Right renal pelvis (tissue), 4 donors: ENCODE measurements around the gene ERP44. TPM values are rescaled to one million over a fixed set of nuclear protein-coding genes. Genes with fewer than 3 reads are reported as not detected.
A peak's percentile ranks its signal among the peaks of the same experiment; 100 is the strongest.
"Not testable (repeated sequence)": the region's sequence is repeated elsewhere in the genome, so short reads cannot be mapped to it uniquely, and the experiment has no call there.

Experiments used
- DNase-seq, 4 donors: peaks; one replicate each; pipeline ENCODE4 v3.0.0-alpha.2; 2013; ENCODE audit warnings: low read depth in 4 of 4, low spot score in 3 of 4, missing footprints in 1 of 4
- polyA plus RNA-seq, 4 donors: library from polyadenylated mRNA; unstranded; fragments of 120-200 nt; gene quantifications; one replicate each; pipeline ENCODE4 v1.2.1, GENCODE V29; 2013; ENCODE audit not compliant: insufficient read length in 4 of 4

The ERP44 gene
- polyA plus RNA-seq, 4 donors: 35.7 to 44.2 (median 41.1) TPM

DNA sequence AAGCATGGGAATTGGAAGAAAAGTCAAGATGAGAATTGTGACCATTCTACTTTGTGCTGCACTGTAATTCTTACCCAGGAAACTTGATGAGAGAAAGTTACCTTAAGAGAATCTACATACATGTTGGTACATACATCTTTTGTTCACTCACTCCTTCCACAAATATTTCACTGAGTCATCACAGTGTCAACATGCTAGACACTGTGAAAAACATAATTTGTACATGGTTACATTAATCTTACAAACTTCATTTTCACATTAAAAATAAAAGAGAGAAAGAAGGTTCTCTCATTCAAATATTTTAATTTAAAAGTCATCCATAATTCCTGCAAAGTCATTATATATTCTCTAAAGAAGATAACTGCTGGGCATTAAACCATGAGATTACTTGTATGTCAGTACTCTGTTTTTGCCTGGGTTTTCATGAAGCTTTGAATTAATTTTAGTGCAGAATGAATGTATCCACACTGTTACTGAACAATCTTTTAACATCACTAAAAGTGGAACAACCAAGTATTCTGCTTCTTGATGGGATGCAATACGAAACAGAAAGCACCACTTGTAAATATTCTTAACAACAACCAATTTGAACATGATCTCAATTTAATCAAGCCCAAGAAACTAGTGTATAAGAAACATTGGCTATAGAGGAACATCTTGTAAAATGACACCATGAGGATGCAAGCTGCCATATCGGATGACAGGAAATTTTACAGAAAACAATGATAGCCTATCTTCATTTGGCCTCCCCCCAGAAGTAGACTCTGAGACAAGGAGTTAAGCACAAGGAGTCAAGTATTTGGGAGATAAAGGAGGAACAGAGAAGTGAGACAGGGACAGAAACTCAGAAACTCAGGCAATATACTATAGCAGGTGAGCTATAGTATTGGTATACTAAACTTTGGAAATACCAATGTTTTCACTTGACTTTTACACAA is 28.4 kb downstream of the ERP44 start:
- no peak for DNase-seq

DNA sequence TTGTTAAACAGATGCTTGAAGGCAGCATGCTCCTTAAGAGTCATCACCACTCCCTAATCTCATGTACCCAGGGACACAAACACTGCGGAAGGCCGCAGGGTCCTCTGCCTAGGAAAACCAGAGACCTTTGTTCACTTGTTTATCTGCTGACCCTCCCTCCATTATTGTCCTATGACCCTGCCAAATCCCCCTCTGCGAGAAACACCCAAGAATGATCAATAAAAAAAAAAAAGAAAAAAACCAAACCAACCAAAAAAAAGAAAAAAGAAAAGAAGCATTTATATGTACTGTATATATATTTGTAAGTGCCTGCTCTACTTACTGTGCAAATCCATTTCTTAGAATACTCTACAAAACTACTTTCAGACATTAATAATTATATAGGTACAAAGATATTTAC is 29.7 kb downstream of the ERP44 start:
- DNase-seq: not testable (repeated sequence)

DNA sequence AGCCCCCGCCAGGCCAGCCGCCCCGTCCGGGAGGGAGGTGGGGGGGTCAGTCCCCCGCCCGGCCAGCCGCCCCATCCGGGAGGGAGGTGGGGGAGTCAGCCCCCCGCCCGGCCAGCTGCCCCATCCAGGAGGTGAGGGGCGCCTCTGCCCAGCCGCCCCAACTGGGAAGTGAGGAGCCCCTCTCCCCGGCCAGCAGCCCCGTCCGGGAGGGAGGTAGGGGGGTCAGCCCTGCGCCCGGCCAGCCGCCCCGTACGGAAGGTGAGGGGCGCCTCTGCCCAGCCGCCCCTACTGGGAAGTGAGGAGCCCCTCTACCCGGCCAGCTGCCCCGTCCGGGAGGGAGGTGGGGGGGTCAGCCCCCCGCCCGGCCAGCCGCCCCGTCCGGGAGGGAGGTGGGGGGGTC is 30.8 kb downstream of the ERP44 start:
- DNase-seq: not testable (repeated sequence)

DNA sequence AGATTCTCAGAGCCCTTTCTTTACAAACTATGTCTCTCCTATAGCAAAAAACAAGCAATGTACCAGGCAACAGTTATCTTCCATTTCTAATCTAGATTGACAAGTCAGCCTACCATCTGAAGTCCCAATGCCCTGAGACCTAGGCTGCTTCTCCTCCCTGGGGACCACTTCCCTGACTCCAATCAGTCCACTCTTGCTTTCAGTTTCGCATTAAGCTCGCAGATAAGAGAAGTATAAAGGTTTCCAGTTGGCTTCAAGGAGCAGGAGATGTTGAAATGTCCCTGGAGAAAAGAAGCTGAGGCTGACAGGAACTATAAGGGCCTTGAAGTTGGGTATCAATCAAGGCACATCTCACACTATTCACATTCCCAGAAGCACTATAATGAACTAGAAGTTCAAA is 32.3 kb downstream of the ERP44 start:
- no peak for DNase-seq

DNA sequence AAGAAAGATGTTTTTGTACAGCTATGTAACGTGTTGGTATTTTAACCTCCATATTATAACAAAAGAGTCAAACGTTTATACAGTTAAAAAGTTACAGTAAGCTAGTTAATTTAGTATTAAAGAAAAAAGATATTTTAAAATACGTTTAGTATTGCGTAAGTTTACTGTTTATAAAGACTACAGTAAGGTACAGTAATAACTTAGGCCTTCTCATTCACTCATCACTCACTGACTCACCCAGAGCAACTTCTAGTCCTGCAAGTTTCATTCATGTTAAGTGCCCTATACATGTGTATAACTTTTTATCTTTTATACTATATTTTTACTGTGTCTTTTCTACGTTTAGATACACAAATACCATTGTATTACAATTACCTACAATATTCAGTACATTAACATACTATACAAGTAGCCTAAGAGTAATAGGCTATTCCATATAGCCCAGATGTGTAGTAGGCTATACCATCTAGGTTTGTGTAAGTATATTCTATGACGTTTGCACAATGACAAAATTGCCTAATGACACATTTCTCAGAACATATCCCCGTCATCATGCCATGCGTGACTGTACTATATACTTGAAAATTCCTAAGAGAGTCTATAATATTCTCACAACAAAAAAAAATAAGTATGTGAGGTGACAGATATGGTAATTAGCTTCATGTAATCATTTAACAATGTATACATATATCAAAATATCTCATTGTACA is 33.8 kb downstream of the ERP44 start:
- DNase-seq: no peak

DNA sequence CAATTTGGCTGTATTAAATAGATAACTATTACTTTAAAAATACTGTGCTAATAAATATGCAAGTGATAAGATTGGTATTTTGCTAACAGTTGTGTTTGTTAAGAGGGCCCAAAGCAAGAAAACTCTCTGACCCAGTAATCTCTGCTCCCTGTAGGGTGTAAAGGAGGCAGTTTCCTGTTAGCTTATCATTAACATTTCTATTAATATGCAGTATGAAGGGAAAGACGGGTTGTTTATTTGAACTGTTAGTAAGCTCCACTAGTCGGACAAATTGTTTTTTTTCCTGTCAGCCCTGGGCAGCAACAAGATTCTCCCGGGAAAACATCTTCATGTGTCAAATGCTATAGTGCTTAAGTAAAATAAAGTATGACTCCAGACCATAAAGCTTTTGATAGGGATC is 35.6 kb downstream of the ERP44 start:
- no peak for DNase-seq

DNA sequence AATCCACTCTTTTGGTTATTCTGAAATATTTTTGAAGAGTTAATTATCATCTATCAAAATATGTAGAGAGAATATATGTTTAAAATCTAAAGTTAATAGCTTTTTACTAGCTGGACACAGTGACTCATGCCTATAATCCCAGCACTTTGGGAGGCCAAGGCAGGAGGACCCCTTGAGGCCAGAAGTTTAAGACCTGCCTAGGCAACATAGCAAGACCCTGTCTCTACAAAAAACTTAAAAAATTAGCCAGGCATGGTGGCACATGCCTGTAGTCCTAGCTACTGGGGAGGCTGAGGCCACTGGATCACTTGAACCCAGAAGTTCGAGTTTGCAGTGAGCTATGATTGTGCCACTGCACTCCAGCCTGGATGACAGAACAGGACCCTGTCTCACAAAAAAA is 36.1 kb downstream of the ERP44 start:
- DNase-seq: not testable (repeated sequence)

DNA sequence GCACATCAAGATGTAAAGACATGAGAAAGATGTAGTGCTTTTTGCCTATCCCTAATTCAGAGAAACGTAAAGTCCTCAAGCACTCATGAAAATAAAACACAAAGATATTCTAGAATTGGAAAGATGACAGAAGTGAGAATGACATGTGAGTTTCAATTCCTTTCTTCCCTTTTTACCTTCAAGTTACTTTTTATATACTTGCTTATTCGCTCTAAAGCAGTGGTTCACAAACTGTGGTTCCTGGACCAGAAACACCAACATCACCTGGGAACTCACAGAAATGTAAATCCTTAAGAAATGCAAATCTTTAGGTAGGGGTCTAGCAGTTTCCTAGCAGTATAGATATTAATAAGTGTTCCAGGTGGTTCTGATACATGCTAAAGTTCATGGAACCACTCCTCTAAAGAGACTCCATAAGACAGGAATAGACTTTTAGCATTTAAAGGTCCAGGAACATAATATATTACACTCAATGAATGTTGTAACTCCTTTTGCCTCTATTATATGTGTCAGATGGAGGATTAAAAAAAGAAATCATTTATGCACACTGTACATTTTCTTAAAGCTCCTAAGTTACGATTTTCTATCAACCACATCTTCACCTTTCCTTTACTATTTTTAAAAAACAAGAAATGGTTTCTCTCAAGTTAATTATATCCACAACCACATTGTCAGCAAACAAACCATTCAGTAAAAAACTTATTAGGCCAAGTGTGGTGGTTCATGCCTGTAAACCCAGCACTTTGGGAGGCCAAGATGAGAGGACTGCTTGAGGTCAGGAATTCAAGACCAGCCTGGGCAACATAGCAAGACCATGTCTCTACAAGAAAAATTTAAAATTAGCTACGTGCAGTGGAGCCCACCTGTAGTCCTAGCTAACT is 39.9 kb downstream of the ERP44 start:
- DNase-seq: no peak

DNA sequence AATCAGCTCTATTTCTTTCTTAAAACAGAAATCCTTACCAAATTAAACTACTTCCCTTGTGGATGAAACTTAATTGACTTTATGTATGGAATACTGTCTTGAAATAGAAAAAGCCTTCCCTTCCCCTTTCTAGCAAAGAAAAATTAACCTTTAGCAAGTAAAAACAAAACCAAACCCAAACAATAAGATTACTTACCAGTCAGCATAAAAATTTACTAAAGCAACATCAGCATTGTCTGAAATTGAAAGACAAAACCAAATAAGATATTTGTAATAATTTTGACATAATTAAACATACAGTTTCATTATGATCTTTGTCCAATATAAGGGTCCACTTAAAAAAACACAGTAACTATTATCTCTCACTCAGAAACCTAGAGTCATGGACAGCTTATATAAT is 41.2 kb downstream of the ERP44 start:
- no peak for DNase-seq

DNA sequence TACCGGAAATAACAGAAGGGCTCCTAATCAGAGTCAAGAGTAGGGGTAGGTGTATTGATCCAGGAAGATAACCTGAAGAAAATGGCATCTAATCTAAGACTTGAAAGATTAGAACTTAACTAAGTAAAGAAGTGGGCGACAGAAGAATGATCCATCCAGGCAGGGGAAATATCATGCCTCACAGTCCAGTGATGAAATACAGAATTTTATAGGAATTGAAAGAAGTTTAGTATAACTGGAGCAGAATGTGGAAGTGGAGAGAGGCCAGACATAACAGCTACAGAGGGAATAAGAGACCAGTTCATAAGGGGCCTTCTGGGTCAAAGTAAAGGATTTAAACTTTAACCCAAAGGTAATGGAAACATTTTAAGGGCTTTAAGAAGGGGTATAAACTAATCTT is 42.2 kb downstream of the ERP44 start:
- DNase-seq: no peak

DNA sequence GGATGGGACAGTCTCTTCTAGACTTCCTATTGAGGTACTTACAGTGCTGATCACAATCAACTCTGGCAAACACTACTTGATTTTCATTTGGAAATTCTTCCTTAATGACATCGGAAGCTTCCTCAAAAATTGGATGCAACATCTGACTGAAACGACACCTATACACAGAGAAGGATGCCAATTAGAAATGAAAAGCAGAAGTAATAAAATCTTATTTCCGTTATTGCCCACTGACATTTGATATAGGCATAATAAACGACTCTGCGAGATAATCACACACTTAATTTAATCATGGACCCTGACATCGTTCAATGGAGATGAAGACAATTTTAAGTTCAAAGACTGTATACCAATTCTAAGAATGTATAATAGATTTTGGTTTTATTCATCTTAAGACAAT is 46.4 kb downstream of the ERP44 start:
- DNase-seq: no peak

DNA sequence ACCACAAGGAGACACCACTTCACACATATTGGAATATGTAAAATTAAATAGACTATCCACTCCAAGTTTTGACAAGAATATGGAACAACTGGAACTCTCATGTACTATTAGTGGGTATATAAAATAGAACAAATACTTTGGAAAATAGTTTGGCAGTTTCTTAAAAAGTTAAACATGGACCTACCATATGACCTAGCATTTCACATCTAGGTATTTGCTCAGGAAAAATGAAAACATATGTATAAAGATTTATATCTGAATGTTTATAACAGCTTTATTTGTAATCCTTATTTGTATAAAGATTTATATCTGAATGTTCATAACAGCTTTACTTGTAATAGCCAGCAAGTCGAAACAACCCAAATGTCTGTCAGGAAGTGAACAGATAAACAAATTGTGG is 49.2 kb downstream of the ERP44 start:
- DNase-seq: no peak

DNA sequence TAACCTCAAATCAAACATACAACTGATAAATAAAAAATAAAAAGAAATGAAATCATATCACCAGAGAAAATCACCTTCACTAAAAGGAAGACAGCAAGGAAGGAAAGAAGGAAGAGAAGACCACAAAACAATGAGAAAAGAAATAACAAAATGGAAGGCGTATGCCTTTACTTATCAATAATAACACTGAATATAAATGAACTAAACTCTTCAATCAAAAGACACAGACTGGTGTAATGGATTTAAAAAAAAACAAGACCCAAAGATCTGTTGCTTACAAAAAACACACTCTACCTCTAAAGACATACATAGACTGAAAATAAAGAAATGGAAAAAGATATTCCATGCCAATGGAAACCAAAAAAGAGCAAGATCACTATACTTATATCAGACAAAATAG is 60.3 kb downstream of the ERP44 start:
- no peak for DNase-seq

DNA sequence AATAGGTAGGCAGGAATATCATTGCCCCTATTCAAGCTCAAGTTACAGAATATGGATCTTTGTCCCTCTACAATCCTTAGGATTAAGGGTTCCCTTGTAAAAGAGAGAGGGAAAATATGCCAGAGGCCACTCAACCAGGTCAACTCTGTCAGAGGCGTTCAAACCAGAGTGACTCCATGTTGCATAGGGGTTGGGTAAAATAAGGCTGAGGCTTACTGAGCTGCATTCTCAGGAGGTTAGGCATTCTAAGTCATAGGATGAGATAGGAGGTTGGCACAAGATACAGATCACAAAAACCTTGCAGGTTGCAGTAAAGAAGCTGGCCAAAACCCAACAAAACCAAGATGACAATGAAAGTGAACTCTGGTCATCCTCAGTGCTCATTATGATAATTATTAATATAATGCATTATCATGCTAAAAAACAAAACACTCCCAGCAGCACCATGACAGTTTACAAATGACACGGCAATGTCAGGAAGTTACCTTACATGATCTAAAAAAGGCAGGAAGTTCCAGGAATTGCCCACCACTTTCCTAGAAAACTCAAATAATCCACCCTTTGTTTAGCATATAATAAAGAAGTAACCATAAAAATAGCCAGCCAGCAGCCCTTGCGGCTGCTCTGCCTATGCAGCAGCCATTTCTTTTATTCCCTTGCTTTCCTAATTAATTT is 64.8 kb downstream of the ERP44 start:
- no peak for DNase-seq

DNA sequence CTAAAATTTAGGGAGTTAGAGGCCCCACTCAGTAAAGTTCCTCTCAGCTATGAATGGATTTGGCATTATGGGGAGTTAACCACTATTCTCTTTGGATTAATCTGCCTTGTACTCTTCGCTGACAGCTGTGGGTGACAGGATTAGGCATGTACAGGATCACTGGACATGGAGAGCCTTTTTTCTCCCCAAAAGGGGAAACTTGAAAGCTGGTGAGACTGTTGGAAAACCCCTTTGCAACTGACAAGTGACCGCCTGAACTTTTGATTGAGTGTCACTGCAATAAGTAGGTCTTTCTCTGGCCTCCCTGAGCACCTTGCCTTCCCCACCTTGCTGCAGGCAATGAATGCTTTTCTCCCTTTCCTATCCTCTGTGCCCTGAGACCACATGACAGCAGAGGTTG is 68.3 kb downstream of the ERP44 start:
- no peak for DNase-seq

DNA sequence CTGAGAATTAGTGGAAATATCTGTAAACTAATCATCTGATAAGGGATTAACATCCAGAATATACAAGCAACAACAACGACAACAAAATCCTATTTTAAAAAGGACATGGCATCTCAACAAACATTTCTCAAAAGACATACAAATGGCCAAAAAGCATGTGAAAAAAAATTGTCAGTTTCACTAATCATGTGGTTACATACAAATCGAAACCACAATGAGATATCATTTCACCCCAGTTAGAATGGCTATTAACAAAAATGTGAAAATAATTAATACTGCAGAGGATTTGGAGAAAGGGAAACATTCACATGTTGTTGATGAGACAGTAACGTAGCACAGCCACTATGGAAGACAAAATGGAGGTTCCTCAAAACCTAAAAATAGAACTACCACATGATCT is 69.5 kb downstream of the ERP44 start:
- no peak for DNase-seq

DNA sequence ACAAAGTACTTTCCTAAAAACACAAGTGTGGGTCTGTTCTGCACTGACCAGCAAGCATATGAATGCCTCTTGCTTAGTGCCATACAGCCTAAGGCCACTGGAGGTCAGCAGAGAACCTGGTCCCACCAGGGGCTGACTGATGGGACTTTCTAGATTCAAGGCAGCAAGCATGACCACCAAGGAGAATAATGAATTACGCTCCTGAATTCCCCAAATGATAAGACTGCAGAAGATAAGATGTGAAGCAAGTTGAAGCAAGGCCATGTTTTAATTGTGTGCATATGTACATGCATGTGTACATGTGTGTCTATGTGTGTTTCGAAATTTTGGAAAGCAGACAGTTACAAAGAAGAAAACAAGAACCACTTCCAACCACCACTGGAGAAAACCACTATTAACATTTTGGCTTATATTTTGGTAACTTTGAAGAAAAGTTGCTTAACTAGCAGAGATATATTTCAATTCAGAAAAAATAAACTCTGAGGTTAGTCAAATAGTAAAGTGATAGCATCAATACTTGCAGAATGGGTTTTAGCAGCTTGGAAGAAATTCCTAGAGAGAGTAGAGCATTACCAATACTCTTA is 70.5 kb downstream of the ERP44 start:
- peak; percentile 37 to 47 (median 44) for DNase-seq

DNA sequence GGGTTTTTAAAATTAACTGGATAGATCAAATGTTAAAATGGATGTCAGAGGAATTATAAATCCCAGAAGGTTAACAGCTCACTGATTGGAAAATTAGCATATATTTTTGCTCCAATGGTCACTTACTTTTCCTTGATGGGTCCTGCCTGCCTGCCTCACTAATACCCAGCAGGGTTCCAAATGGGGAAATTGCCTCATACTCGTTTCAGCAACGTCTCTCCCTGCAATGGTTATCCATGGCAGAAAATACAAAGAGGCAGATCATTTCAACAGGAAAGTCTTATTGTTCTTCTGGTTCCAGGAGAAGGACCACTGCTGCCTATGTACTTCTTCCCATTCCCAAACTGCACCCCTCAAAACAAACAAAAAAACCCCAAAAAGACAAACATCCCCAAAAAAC is 71.3 kb downstream of the ERP44 start:
- no peak for DNase-seq

DNA sequence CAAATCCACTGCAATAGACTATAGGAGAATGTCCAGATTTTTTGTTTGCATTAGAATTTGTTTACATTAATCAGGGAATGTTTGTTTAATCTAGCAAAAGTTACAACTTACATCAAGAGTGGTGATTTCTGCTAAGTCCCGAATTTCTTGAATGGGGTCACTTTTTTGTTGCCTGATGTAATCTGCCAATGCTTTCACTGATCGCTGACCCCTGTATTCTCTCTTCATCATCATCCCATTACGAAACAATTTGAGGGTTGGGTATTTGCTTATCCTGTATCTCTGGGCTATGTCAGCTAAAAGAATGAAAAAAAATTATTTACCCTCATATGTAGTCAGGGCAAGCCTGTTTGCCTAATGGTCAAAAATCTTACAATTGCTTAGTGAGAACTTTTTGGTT is 76.9 kb downstream of the ERP44 start:
- DNase-seq: no peak
